Ishikawa (cell line): Measurements from ENCODE around the gene PANX3.

ENCODE experiments used
- EP300 ChIP-seq: IDR thresholded peaks from 2 replicates; pipeline ENCODE4 v1.6.1; 2012; ENCODE audit warnings: borderline replicate concordance
- FOXM1 ChIP-seq: IDR thresholded peaks from 2 replicates; pipeline ENCODE4 v1.6.1; 2012; ENCODE audit warnings: low read depth, borderline replicate concordance
- RAD21 ChIP-seq: IDR thresholded peaks from 2 replicates; pipeline ENCODE4 v1.6.1; 2012; ENCODE audit warnings: low read depth
- TEAD4 ChIP-seq: IDR thresholded peaks from 2 replicates; pipeline ENCODE4 v1.6.1; 2012
- TF ChIP-seq, protein P1 (sequence below): IDR thresholded peaks from 2 replicates; pipeline ENCODE4 v1.6.1; 2012

- TF ChIP-seq EP300: no peak
- TF ChIP-seq RAD21: no peak
- TF ChIP-seq FOXM1: no peak
- TF ChIP-seq TEAD4: no peak
- TF ChIP-seq, protein P1, sequence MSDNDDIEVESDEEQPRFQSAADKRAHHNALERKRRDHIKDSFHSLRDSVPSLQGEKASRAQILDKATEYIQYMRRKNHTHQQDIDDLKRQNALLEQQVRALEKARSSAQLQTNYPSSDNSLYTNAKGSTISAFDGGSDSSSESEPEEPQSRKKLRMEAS: no peak
Measured at GRCh38 chr11:124643605-124644425, 32.6 kb downstream of the PANX3 start.
